NT2/D1 (cell line): ENCODE results near the gene PRKG1.

Source experiments
- DNase-seq: peaks from one replicate; pipeline ENCODE4 v3.0.0-alpha.2; 2011; ENCODE audit warnings: low read depth, low spot score
- H3K27me3 ChIP-seq: 2 replicates; pipeline ENCODE4 v1.6.0; 2011; ENCODE audit warnings: mild to moderate bottlenecking; ENCODE audit not compliant: insufficient read length, insufficient read depth
- H3K36me3 ChIP-seq: 2 replicates; pipeline ENCODE4 v1.6.1; 2011; ENCODE audit warnings: mild to moderate bottlenecking, low read length, mixed read lengths; ENCODE audit not compliant: insufficient read depth, insufficient read length
- H3K4me1 ChIP-seq: 2 replicates; pipeline ENCODE4 v1.5.1; 2011; ENCODE audit not compliant: insufficient read depth, insufficient read length
- H3K4me3 ChIP-seq: 2 replicates; pipeline ENCODE4 v1.5.1; 2011; ENCODE audit warnings: low read depth; ENCODE audit not compliant: insufficient read length
- H3K9ac ChIP-seq: 2 replicates; pipeline ENCODE4 v1.6.0; 2011; ENCODE audit warnings: low read depth; ENCODE audit not compliant: insufficient read length
- H3K9me3 ChIP-seq: 2 replicates; pipeline ENCODE4 v1.5.1; 2011; ENCODE audit warnings: mild to moderate bottlenecking, low read length; ENCODE audit not compliant: insufficient read depth
- SUZ12 ChIP-seq: IDR thresholded peaks from 2 replicates; pipeline ENCODE4 v1.6.1; 2011; ENCODE audit not compliant: insufficient read length, insufficient read depth; ENCODE audit errors: extremely low read depth
- YY1 ChIP-seq: IDR thresholded peaks from 2 replicates; pipeline ENCODE4 v1.6.1; 2011; ENCODE audit not compliant: insufficient read length, insufficient read depth
- ZNF274 ChIP-seq: IDR thresholded peaks from 2 replicates; pipeline ENCODE4 v1.6.1; 2011; ENCODE audit warnings: mild to moderate bottlenecking, low read depth, low read length

The PRKG1 gene

DNA sequence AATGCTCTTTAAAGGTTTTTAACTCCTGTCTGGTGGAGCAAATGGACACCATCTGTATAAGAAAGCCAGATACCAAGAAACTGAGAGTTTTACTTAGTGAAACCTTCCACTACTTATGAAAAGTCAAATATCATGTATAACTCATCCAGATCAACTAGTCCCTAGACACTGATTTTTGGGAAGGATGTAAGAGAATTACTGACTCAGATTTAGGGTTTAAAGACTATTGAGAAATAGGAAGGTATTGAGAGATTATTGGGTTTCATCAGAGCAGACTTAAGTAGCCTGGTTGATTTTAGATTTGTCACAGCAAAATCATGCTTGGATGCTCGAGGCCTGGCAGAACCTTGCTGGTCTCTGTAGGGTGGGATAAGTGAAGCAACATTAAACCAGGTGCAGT lies 622.0 kb downstream of the PRKG1 start:
- no peaks in the 10 kb centered on the region for H3K4me1 ChIP-seq
- no peak for DNase-seq
- peaks cover 12% of the 10 kb centered on the region for H3K36me3 ChIP-seq
- H3K9me3 ChIP-seq, result peaks cover 10% of the 10 kb centered on the region; the same call in 1 of the 2 replicates
- H3K9ac ChIP-seq, result no peak overlapping the region
- H3K27me3 ChIP-seq, result no peaks in the 10 kb centered on the region
- no peak for TF ChIP-seq YY1
- TF ChIP-seq SUZ12, result no peak
- no peak for TF ChIP-seq ZNF274
- no peak overlapping the region for H3K4me3 ChIP-seq

DNA sequence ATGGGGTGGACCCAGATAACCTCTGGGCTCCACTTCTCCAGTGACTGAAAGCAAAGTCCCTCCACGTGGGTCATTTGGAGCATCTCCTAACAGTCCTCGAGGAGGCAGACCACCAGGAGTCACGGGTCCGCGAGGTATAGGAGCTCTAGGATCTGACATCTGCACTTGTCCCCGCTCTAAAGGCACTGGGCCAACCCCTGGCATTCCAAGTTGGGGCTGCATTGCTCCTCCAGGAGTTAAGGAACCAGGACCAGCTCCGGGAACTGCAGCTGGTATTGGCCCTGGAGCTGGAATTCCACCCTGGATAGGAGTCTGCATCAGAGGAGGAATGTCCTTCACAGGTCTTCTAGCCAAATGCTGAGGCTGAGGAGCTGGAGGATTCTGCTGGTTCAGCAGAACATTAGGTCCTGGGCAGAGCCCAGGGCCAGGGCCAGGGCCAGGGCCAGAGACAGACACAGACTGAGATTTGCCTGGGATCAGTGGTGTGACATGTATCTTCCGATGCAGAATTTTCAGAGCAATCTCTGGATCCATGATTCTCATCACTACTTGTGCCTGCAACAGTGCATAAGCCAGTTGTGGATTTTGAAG lies 624.3 kb downstream of the PRKG1 start:
- TF ChIP-seq ZNF274 (no peak), YY1 (no peak), SUZ12 (no peak)
- H3K9ac ChIP-seq, result peak overlapping the region; percentile 70
- no peaks in the 10 kb centered on the region for H3K4me1 ChIP-seq
- H3K27me3 ChIP-seq, result no peaks in the 10 kb centered on the region
- peak overlapping the region; percentile 53 for H3K4me3 ChIP-seq
- no peak for DNase-seq
- peaks cover 10% of the 10 kb centered on the region; the same call in 1 of the 2 replicates for H3K9me3 ChIP-seq
- peaks cover 12% of the 10 kb centered on the region for H3K36me3 ChIP-seq

DNA sequence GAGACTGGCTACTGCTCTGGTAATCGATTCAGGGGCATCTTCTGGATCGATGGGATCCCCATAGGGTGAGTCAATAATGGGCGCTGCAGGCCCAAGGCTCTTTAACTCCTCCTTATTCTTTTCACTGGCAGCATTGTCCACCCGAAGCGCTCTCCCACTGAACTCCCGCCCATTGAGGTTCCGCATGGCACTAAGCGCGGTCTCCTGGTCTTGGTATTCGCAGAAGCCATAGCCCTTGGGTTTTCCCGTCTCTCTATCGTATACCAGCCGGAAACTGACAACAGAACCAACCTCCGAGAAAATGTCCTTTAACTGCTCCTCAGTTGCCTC lies 624.8 kb downstream of the PRKG1 start:
- Histone ChIP-seq H3K27me3 (no peaks in the 10 kb centered on the region), H3K4me3 (peak overlapping the region; percentile 53), H3K9me3 (peaks cover 10% of the 10 kb centered on the region; the same call in 1 of the 2 replicates), H3K9ac (peak overlapping the region; percentile 70), H3K4me1 (no peaks in the 10 kb centered on the region), H3K36me3 (peaks cover 12% of the 10 kb centered on the region)
- TF ChIP-seq SUZ12, result no peak
- TF ChIP-seq YY1, result no peak
- no peak for TF ChIP-seq ZNF274
- DNase-seq, result no peak

DNA sequence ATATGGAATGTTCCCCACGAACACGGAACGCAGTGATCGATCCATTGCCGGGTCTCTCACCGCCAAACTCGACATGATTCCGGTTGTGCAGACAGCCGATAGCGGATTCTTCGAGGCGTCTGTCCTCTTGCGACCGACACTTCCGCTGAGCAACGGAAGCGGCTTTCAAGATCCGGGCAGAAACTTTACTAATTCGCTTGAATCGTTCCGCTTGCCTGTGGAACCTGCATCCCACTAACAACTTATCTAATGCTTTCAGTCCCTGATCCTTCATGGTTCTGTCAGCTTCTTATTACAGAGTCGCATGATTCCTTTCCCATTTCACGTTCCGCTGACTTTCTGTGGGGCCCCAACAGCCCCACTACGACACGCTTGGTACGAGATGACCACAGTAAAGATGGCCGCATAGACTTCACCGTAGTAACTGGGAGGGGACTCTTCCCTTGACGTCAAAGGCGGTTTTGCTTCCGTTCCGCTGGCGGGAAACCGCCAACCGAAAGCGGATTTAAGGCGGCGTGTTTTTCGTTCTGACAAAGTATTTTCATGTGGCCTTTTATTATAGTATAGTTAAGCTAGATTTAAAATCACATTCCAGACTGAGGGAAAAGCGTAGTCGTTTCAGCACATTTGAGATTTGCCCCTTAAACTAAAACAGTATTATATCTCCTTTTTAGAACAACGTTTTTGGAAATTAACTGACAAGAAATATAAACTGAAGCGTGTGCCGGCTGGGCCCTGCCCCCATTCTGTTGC lies 625.4 kb downstream of the PRKG1 start, which contains the start of gene CSTF2T:
CSTF2T (minus strand) TSS at position 121 of the 753 bp plus-strand sequence; CDS start at position 75, 46 bp downstream.
- H3K27me3 ChIP-seq, result no peaks in the 10 kb centered on the region
- H3K4me1 ChIP-seq, result no peaks in the 10 kb centered on the region
- peak; percentile 54 for DNase-seq
- peak within 1 kb of the TSS; percentile 53 for H3K4me3 ChIP-seq
- peak within 1 kb of the TSS; percentile 70 for H3K9ac ChIP-seq
- peaks cover 12% of the 10 kb centered on the region for H3K36me3 ChIP-seq
- H3K9me3 ChIP-seq, result peaks cover 10% of the 10 kb centered on the region; the same call in 1 of the 2 replicates
- TF ChIP-seq ZNF274 (no peak), YY1 (peak; percentile 89)

- TF ChIP-seq ZNF274 (no peak), SUZ12 (no peak), YY1 (no peak)
- Histone ChIP-seq H3K36me3 (peaks cover 12% of the 10 kb centered on the region), H3K4me3 (no peak overlapping the region), H3K9me3 (peaks cover 10% of the 10 kb centered on the region; the same call in 1 of the 2 replicates), H3K9ac (no peak overlapping the region), H3K27me3 (no peaks in the 10 kb centered on the region), H3K4me1 (no peaks in the 10 kb centered on the region)
- no peak for DNase-seq
Observed at GRCh38 chr10:51700228-51700817, 626.0 kb downstream of the PRKG1 start.

- Histone ChIP-seq H3K9ac (no peak overlapping the region), H3K4me1 (no peaks in the 10 kb centered on the region), H3K36me3 (no peaks in the 10 kb centered on the region), H3K9me3 (no peaks in the 10 kb centered on the region), H3K27me3 (no peaks in the 10 kb centered on the region), H3K4me3 (no peak overlapping the region)
- no peak for DNase-seq
- no peak for TF ChIP-seq ZNF274
- no peak for TF ChIP-seq YY1
- no peak for TF ChIP-seq SUZ12
Observed at GRCh38 chr10:51705774-51706173, 631.5 kb downstream of the PRKG1 start.

DNA sequence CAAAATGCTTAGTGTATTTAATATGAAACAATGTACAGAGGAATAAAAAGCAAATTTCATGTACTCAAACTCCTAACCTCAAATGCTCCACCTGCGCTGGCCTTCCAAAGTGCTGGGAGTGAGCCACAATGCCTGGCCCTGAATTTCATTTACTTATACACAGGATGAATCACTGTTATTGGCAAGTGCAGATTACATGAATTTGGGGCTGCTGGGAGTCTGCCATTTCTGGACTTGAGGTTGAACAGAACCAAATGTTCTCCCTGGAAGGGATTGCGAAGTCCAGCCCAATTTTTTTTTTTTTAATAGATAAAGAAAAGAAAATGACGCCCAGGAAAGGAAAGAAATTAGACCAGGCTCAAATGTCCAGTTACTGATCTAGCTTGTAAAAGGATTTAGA lies 631.9 kb downstream of the PRKG1 start:
- Histone ChIP-seq H3K27me3 (no peaks in the 10 kb centered on the region), H3K4me1 (no peaks in the 10 kb centered on the region), H3K4me3 (no peak overlapping the region), H3K9me3 (no peaks in the 10 kb centered on the region), H3K9ac (no peak overlapping the region), H3K36me3 (no peaks in the 10 kb centered on the region)
- no peak for DNase-seq
- TF ChIP-seq SUZ12 (no peak), ZNF274 (no peak), YY1 (no peak)
